PC-3 (cell line): ENCODE measurements around the gene VASN.

Source experiments
- CTCF ChIP-seq: fragments of 300-600 bp; sonication (generic); conservative IDR thresholded peaks from 2 replicates; pipeline ENCODE4 v1.5.1; 2017; ENCODE audit warnings: antibody characterized with exemption, low read depth, mild to moderate bottlenecking, low read length
- EZH2 ChIP-seq: fragments of 300-600 bp; sonication (generic); IDR thresholded peaks from one replicate; pipeline ENCODE4 v1.6.1; 2017; ENCODE audit warnings: antibody characterized with exemption, mild to moderate bottlenecking, low read length; ENCODE audit not compliant: unreplicated experiment
- EZH2phosphoT487 ChIP-seq: fragments of 300-600 bp; sonication (generic); IDR thresholded peaks from 2 replicates; pipeline ENCODE4 v1.6.1; 2018; ENCODE audit warnings: mild to moderate bottlenecking, antibody characterized with exemption, low read length, borderline replicate concordance

- TF ChIP-seq EZH2, result no peak
- TF ChIP-seq CTCF, result no peak
- TF ChIP-seq EZH2phosphoT487, result no peak
These were observed 15.4 kb downstream of the VASN start for GRCh38 chr16:4386951-4387565.
